GM12878 (cell line): ENCODE results near the gene RPL7A. TPM values are rescaled to one million over a fixed set of nuclear protein-coding genes. Genes with fewer than 3 reads are reported as not detected.
A peak's percentile ranks its signal among the peaks of the same experiment; 100 is the strongest.

Experiments
- ATF2 ChIP-seq: IDR thresholded peaks from 2 replicates; pipeline ENCODE4 v1.6.1; 2012; ENCODE audit warnings: low read length, inconsistent platforms
- BACH1 ChIP-seq: fragments of 450-650 bp; IDR thresholded peaks from 2 replicates; pipeline ENCODE4 v1.6.1; 2017; ENCODE audit warnings: mild to moderate bottlenecking, borderline replicate concordance
- BHLHE40 ChIP-seq, 2 experiments: fragments of 450-650 bp in 1 of 2; IDR thresholded peaks; 2 replicates each; pipeline ENCODE4 v1.6.1; 2011 to 2017; ENCODE audit warnings: low read depth in 2 of 2, borderline replicate concordance in 1 of 2, improper control_type of control experiment in 1 of 2, low read length in 1 of 2, mild to moderate bottlenecking in 1 of 2
- CHD2 ChIP-seq: IDR thresholded peaks from 2 replicates; pipeline ENCODE4 v1.6.1; 2011; ENCODE audit warnings: low read depth, low read length, improper control_type of control experiment, borderline replicate concordance
- CREB1 ChIP-seq: IDR thresholded peaks from 2 replicates; pipeline ENCODE4 v1.6.1; 2012; ENCODE audit warnings: low read depth, mild to moderate bottlenecking, inconsistent platforms
- CREM ChIP-seq: IDR thresholded peaks from 2 replicates; pipeline ENCODE4 v1.6.1; 2014; ENCODE audit warnings: antibody characterized with exemption, low read depth
- DPF2 ChIP-seq: fragments of 450-650 bp; IDR thresholded peaks from 2 replicates; pipeline ENCODE4 v1.6.1; 2017; ENCODE audit warnings: mild to moderate bottlenecking
- ETV6 ChIP-seq, 2 experiments: fragments of 450-650 bp in 1 of 2; IDR thresholded peaks in 1 of 2; conservative IDR thresholded peaks in 1 of 2; 2 replicates each; pipeline ENCODE4 v1.6.1; 2014; ENCODE audit warnings: antibody characterized with exemption in 1 of 2, borderline replicate concordance in 1 of 2, low read depth in 1 of 2, mild to moderate bottlenecking in 1 of 2, moderate library complexity in 1 of 2
- IRF3 ChIP-seq: fragments of 450-650 bp; IDR thresholded peaks from 2 replicates; pipeline ENCODE4 v1.6.1; 2014; ENCODE audit warnings: mild to moderate bottlenecking
- JUND ChIP-seq: IDR thresholded peaks from 2 replicates; pipeline ENCODE4 v1.6.1; 2012; ENCODE audit warnings: low read depth, mild to moderate bottlenecking, low read length, improper control_type of control experiment, moderate library complexity
- MAX ChIP-seq: IDR thresholded peaks from 2 replicates; pipeline ENCODE4 v1.6.1; 2012; ENCODE audit warnings: low read depth, low read length, improper control_type of control experiment
- NR2F1 ChIP-seq: fragments of 450-650 bp; conservative IDR thresholded peaks from 2 replicates; pipeline ENCODE4 v1.6.1; 2017; ENCODE audit warnings: mild to moderate bottlenecking
- PKNOX1 ChIP-seq: fragments of 450-650 bp; IDR thresholded peaks from 2 replicates; pipeline ENCODE4 v1.6.1; 2016; ENCODE audit warnings: mild to moderate bottlenecking
- SIN3A ChIP-seq: IDR thresholded peaks from 2 replicates; pipeline ENCODE4 v1.6.1; 2012; ENCODE audit warnings: low read depth, low read length, improper control_type of control experiment
- SPI1 ChIP-seq: IDR thresholded peaks from 2 replicates; pipeline ENCODE4 v1.6.1; 2011; ENCODE audit warnings: low read depth, mild to moderate bottlenecking, low read length, moderate library complexity, borderline replicate concordance; ENCODE audit not compliant: insufficient read depth
- SREBF1 ChIP-seq: IDR thresholded peaks from 2 replicates; pipeline ENCODE4 v1.6.1; 2012; ENCODE audit warnings: mild to moderate bottlenecking, low read length
- TAF1 ChIP-seq: IDR thresholded peaks from 2 replicates; pipeline ENCODE4 v1.6.1; 2011; ENCODE audit warnings: mild to moderate bottlenecking, low read depth, low read length, borderline replicate concordance
- WRNIP1 ChIP-seq: IDR thresholded peaks from 2 replicates; pipeline ENCODE4 v1.6.1; 2011; ENCODE audit warnings: low read depth, low read length, improper control_type of control experiment, borderline replicate concordance
- ZBTB40 ChIP-seq: fragments of 450-650 bp; IDR thresholded peaks from 2 replicates; pipeline ENCODE4 v1.6.1; 2016; ENCODE audit warnings: mild to moderate bottlenecking, moderate library complexity, borderline replicate concordance
- ZNF622 ChIP-seq: fragments of 450-650 bp; IDR thresholded peaks from 2 replicates; pipeline ENCODE4 v1.6.1; 2017; ENCODE audit warnings: mild to moderate bottlenecking, inconsistent platforms
- ZZZ3 ChIP-seq: IDR thresholded peaks from 2 replicates; pipeline ENCODE4 v1.6.1; 2011; ENCODE audit warnings: low read depth; ENCODE audit not compliant: control insufficient read depth, insufficient read length
- polyA plus RNA-seq, 11 experiments: library from polyadenylated mRNA; depleted of rRNA in 4 of 11; unstranded in 6 of 11; stranded (reverse) in 5 of 11; fragments of >200 nt; fragmentation: Nextera tagmentation in 4 of 11; fragmentation: Illumina TruSeq in 1 of 11; extraction: Ambion mirVana in 4 of 11; extraction: Trizol in 1 of 11; gene quantifications; 1 replicate in 1 of 11; 2 replicates in 10 of 11; pipeline versions ENCODE4 v1.2.1 to v1.2.3, GENCODE V29; 2011 to 2016; ENCODE audit warnings: inconsistent platforms in 2 of 11, missing spikeins in 2 of 11, low read depth in 1 of 11
- total RNA-seq, 4 experiments: library from RNA; depleted of rRNA in 3 of 4; stranded (reverse); fragments of >200 nt in 3 of 4; fragmentation: Illumina TruSeq in 1 of 4; extraction: Trizol in 1 of 4; gene quantifications; 2 replicates each; pipeline versions ENCODE4 v1.2.1 to v1.2.3, GENCODE V29; 2013 to 2021

The RPL7A gene
- total and polyA plus RNA-seq, 10 of the 15 experiments (the other 5 are each of a cell fraction or from before 2014, with no cell fraction given): 917 to 5,193 (median 3,326) TPM

GRCh38 chr9:133356391-133357091 lies 8.5 kb downstream of the RPL7A start, which contains the start of the genes SURF1 and SURF2 (continued):
- TF ChIP-seq ZBTB40 (peak; percentile 42), CHD2 (0 out of 2 replicates have a peak, but pooled peaks have one; percentile 26), WRNIP1 (no peak), PKNOX1 (peak; percentile 42; the same call in 1 of the 2 replicates), SIN3A (peak; percentile 67; the same call in 1 of the 2 replicates), ATF2 (no peak), BHLHE40 (IDR thresholded peaks at IDR 0.05; ENCODE audit: borderline replicate concordance in 1 of 2, low read depth in 2 of 2, low read length in 1 of 2) (peak; percentile 58 to 84; a peak in 2 of 4 replicates), ZNF622 (no peak), IRF3 (no peak), SPI1 (no peak), SREBF1 (peak; percentile 21; the same call in 1 of the 2 replicates), BACH1 (peak; percentile 22; the same call in 1 of the 2 replicates), JUND (no peak), NR2F1 (0 out of 2 replicates have a peak, but pooled peaks have one; percentile 21), TAF1 (peak; percentile 88), ETV6 (conservative IDR thresholded peaks at IDR 0.05 in 1 of 2, IDR thresholded peaks at IDR 0.05 in 1 of 2; ENCODE audit: borderline replicate concordance in 1 of 2, low read depth in 1 of 2) (no peak), CREM (peak; percentile 21; the same call in 1 of the 2 replicates), MAX (peak; percentile 69; the same call in 1 of the 2 replicates), DPF2 (0 out of 2 replicates have a peak, but pooled peaks have one; percentile 10), ZZZ3 (no peak), CREB1 (peak; percentile 72)
